Keratinocyte (primary cell): ENCODE results near the gene RCAN2.

Experiments
- EZH2 ChIP-seq: IDR thresholded peaks from one replicate; pipeline ENCODE4 v1.6.1; 2012; ENCODE audit warnings: inconsistent platforms, mild to moderate bottlenecking, low read length, moderate library complexity
- TF ChIP-seq, protein P1 (sequence below), 3 experiments: IDR thresholded peaks in 1 of 3; conservative IDR thresholded peaks in 1 of 3; optimal IDR thresholded peaks in 1 of 3; 2 replicates in 2 of 3; 3 replicates in 1 of 3; pipeline versions ENCODE3 to v1.5.1; 2011; ENCODE audit warnings: low read length in 3 of 3, mild to moderate bottlenecking in 3 of 3, moderate library complexity in 2 of 3, control low read depth in 1 of 3, inconsistent platforms in 1 of 3; ENCODE audit not compliant: insufficient read depth in 2 of 3; ENCODE audit errors: extremely low read depth in 1 of 3

DNA sequence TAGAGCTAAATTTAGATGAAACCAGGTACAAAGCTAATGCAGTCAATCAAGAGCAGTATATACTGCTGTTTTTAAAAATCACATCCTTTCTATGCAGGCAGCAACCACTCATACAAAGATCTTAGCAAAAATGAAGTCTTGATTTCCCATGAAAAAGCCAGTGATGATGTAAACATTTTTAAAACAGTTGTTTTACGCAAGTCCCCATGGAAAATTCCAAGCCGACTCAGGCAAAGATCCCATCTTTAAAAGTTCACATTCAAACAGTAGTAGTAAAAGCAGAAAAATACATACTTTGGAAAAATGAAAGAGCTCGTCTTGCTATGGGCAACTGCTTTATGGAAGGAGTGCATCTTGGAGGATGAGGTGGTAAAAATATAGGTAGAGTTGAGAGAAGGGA, 84.0 kb downstream of the RCAN2 start:
- no peak for TF ChIP-seq EZH2
- TF ChIP-seq, protein P1, sequence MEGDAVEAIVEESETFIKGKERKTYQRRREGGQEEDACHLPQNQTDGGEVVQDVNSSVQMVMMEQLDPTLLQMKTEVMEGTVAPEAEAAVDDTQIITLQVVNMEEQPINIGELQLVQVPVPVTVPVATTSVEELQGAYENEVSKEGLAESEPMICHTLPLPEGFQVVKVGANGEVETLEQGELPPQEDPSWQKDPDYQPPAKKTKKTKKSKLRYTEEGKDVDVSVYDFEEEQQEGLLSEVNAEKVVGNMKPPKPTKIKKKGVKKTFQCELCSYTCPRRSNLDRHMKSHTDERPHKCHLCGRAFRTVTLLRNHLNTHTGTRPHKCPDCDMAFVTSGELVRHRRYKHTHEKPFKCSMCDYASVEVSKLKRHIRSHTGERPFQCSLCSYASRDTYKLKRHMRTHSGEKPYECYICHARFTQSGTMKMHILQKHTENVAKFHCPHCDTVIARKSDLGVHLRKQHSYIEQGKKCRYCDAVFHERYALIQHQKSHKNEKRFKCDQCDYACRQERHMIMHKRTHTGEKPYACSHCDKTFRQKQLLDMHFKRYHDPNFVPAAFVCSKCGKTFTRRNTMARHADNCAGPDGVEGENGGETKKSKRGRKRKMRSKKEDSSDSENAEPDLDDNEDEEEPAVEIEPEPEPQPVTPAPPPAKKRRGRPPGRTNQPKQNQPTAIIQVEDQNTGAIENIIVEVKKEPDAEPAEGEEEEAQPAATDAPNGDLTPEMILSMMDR (optimal IDR thresholded peaks at IDR 0.05 in 1 of 3, IDR thresholded peaks at IDR 0.05 in 1 of 3, conservative IDR thresholded peaks at IDR 0.05 in 1 of 3; ENCODE audit: extremely low read depth in 1 of 3, insufficient read depth in 2 of 3, low read length in 3 of 3) = no peak
